NCI-H2107 treated with DMSO at 0.1 percent for 48 hours (cell line): ENCODE measurements around the gene ACP4.
A peak's percentile ranks its signal among the peaks of the same experiment; 100 is the strongest.
"Not testable (repeated sequence)": the region's sequence is repeated elsewhere in the genome, so short reads cannot be mapped to it uniquely, and the experiment has no call there.

ENCODE experiments used
- DNase-seq: peaks from one replicate; lab custom pipeline; 2025; ENCODE audit not compliant: unreplicated experiment; lab: John Stamatoyannopoulos, UW

Gene ACP4

DNA sequence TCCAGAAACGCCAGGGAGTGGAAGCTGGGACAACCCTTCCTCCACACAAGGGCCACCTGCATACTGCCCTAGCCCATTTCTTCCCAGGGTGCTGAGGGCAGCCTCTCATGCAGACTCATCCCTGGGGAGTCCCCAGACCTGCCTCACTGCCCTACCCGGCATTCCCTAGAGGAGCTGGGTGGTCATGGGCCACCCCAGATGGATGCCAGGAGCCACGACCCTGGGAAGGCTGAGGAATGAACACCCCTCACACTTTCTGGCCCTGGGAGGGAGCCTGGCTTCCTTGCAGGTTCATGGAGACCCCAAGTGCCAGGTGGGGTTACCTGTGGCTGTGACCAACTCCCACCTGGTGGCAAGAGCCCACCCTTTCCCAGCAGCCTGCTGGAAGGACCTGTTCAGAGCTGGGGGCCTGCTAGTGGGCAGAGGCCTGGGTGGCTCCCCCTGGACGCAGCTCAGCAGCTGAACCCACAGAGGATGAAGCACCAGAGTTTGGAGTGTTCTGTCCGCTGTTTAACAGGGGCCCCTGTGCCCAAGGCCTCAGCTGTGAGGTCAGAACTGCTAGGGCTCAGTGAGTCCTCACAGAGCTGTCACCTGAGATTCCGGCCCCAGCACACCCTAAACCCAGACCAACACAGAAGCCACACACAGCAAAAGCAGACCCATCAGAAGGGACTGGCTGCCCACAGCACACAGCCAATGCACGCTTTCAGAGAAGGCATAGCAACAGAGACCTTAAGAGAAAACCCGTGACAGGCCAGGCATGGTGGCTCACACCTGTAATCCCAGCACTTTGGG, 6.6 kb downstream of the ACP4 start:
- DNase-seq, result no peak

DNA sequence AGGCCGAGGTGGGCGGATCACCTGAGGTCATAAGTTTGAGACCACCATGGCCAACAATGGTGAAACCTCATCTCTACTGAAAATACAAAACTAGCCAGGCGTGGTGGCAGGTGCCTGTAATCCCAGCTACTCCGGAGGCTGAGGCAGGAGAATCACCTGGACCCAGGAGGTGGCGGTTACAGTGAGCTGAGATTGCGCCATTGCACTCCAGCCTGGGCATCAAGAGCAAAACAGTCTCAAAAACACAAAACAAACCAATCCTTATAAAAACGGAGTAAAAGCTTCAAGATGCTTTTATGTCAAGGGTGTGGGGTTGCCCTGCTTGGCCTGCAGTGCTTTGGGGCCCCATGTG, 7.2 kb downstream of the ACP4 start:
- no peak for DNase-seq

- no peak for DNase-seq
Observed at GRCh38 chr19:50797781-50798658, 7.8 kb downstream of the ACP4 start.

- DNase-seq, result no peak
Observed at GRCh38 chr19:50798659-50799546, 8.7 kb downstream of the ACP4 start.

DNA sequence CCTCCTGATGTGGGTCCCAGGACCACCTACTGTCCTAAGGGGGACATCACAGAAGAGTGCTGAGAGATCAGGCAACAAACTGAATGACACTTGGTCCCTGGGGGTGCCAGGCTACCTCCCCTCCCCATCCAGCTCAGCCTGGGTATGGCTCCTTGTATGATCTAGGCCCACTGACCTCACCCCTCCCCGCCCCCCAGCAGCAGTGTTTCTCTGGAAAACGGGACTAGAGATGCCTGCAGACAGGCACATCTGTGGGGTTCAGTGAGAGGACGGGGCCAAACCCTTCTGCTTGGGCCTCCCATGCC, 9.3 kb downstream of the ACP4 start:
- DNase-seq, result no peak

- no peak for DNase-seq
Observed at GRCh38 chr19:50801107-50801506, 10.9 kb downstream of the ACP4 start.

GRCh38 chr19:50803633-50804419, 13.6 kb downstream of the ACP4 start:
- no peak for DNase-seq

GRCh38 chr19:50804420-50805272, 14.4 kb downstream of the ACP4 start:
- DNase-seq, result peak; percentile 96

DNA sequence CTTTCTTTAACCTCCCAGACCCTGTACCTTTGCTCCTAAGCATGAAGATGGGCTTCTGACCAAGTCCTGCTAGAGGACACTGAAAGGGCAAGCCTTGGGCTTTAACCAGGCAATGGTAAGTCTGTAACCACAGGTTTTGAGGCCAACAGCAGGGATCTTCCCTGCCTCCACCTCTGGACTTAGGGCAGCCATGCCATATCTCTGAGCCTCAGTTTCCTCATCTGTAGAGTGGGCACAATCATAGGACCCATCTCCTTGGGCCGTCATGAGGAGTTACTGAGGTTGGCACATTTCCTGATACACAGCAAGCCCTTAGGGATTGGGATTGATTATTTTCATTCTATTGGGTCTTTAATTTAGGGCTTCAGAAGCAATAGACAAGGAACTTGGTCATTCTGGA, 18.6 kb downstream of the ACP4 start:
- DNase-seq, result no peak

GRCh38 chr19:50811622-50812238, 21.5 kb downstream of the ACP4 start:
- not testable (repeated sequence) for DNase-seq

- no peak for DNase-seq
Observed at GRCh38 chr19:50812474-50812873, 22.3 kb downstream of the ACP4 start.

- DNase-seq, result no peak
Observed at GRCh38 chr19:50814883-50815282, 24.7 kb downstream of the ACP4 start.

GRCh38 chr19:50815439-50815838, 25.2 kb downstream of the ACP4 start:
- no peak for DNase-seq

DNA sequence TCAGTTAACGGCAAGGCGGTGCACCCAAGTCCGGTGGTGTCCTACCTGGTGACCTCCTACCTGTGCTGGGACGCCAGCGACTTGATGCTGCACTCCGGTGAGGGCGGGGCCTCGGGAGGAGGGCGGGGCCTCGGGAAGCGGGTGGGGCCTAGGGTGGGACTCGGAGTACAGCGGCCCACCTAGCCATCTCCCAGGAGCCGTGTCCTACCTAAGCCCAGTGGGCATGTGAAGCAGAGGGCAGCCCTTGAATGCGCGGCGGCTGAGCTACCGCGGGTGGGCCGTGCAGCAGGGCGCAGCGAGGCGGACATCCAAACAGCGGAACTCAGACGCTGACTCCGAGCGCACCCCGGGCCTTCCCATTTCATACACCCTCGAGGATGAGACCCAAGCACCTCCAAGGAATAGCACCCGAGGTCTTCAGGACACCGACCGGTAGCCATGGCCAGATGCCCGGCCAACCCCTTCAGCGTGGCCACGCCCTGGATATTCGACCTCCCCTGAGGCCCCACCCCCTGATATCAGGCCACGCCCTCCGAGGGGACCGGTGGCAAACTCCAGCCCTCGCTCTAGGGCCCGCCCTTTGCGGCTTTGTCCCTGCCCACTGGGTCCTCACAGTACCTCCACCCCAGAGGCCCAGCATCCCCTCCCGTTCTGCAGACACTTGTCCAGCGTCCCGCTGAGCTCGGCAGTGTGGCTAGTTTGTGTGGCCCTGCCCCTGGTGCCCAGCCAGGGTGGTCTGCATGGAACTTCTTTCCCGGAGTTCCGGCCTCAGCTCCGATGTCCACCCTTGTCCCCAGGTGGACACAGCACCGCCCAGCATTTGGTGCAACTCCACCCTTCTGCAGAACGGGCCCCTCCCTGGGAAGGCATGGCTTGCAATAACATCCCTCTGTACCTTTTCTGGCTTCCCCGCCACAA, 28.0 kb downstream of the ACP4 start:
- DNase-seq, result peak; percentile 13

DNA sequence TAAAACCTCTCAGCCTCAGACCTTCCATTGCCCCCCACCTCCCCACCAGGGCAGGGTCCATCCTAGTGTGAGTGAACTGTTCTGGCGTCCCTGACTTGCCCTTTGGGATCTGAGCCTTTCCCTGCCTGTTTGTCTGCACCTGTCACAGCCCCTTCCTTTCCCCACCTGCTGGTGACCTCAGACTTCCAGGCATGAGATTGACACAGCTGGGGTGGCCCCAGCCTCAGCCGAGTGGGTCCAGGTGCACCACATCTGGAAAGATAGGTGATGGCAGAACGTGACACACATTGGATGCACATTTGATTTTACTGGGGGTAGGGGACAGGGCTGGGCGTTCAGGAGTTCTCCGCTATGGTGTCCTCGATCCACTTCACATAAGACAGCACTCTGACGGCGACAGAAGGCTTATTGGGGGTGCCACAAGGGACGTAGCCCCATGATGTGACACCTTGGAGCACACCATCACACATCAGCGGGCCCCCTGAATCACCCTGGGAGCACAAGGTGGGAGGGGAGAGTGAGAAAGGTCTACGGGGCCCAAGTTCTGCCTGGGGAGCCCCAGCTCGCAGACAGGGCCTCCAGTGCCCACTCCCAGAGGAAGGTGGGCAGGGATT, 28.8 kb downstream of the ACP4 start:
- DNase-seq, result no peak

DNA sequence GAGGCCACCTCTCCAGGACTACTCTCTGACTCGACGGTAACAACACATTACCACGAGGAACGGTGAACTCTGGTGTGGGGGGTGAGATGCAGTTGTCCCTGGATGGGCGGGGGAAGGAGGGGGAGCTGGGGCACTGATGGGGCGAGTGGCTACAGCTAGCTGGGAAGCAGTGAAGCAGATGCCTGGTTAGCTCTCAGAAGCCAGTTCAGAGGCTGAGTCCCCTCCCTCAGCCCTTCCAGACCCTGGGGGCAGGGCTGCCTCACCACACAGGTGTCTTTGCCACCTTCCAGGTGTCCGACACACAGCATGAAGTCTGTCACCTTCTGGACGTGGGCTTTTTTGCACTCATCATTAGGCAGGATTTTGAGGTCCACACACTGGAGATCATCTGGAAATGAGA, 29.4 kb downstream of the ACP4 start:
- no peak for DNase-seq

- DNase-seq, result no peak
Observed at GRCh38 chr19:50820086-50820485, 29.9 kb downstream of the ACP4 start.
